Endothelial cell of hepatic sinusoid (primary cell): Measurements from ENCODE around the gene BNIP3.
"Not testable (repeated sequence)": the region's sequence is repeated elsewhere in the genome, so short reads cannot be mapped to it uniquely, and the experiment has no call there.

Experiments
- in situ Hi-C: cut with HindIII; loops from 2 replicates; pipeline ENCODE4 v1.10.0; 2017; ENCODE audit warnings: low sequenced_read_pairs

Gene BNIP3

DNA sequence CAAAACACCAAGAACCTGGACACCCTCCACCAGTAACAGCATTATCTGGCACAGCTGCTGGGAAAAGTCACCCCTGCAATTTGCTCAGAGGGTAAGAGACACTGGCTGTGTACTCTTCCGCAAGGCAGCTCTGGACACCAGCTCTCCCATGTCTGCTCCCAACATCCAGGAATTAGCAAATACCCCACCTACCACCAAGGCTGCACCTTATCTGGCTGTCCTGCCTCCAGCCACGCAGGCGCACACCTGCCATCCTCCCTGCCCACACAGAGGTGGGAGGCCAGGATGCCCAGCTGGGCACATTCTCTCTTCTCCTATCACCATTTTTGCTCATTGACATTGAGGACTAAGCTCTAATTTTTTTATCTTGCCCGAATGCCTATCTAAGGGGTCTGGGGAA is 20.3 kb upstream of the BNIP3 start:
- in situ Hi-C loops: no loop called here

DNA sequence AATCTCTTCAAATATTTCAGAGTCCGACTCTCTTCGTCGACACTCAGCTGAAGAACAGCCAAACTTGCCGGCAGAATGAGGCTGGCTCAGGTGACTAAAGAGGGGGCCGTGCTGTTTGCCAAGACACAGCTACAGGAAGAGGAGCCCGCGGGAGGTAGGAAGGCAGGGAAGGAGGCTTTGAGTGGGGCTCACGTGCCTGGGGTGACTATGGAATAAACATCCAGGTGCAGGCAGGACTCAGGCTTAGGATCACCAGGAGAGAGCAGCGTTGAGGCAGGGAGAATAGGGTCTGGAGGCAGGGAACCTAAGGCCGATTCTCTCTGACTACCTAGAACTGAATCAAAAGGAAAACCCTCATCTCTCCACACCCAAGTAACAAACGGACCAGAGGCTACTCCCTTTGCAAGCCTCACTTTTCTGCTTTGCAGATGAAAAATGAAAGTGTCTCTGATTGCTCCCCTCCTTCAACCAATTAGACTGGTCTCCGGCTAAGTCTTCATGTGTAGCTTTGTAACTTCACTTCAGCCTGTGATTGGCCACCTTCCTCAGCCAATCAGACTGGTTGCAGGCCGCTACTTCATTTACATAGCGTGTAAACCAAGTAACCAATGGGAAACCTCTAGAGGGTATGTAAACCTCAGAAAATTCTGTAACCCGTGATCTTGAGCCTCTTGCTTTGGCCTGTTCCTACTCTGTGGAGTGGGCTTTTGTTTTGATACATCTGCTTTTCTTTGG is 19.7 kb upstream of the BNIP3 start:
- in situ Hi-C loops: no loop called here

GRCh38 chr10:131998845-131999681 is 17.3 kb upstream of the BNIP3 start:
- in situ Hi-C loops: no loop called here

DNA sequence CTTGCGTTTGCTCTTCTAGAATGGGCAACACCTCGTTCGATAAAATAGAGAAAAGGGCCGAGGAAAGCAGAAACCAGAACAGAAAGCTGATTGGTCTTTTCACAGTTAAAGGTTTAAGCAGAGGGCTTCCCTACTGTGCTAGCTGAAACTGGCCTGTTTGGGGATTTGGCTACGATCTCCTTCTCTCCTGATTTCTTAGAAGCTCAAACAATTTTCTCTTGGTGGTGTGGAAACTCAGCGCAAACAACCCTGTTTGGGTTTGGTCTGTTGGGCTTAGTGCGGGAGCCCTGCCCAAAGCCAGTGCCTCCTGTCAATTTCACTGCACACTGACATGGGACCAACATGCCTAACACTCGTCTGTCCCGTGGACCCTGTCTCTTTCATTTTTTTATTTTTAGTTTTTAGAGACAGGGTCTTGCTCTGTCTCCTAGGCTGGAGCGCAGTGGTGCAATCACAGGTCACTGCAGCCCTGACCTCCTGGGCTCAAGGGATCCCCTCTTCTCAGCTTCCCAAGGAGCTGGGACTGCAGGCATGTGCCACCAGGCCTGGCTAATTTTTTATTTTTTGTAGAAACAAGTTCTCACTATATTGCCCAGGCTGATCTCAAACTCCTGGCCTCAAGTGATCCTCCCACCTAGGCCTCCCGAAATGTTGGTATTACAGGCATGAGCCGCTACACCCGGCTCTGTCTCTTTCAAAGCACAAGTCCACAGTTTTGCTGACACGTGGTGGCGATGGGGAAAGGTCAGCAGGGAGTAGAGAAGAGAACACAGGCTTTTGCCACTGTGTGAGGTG is 16.5 kb upstream of the BNIP3 start:
- in situ Hi-C loops: no loop called here

DNA sequence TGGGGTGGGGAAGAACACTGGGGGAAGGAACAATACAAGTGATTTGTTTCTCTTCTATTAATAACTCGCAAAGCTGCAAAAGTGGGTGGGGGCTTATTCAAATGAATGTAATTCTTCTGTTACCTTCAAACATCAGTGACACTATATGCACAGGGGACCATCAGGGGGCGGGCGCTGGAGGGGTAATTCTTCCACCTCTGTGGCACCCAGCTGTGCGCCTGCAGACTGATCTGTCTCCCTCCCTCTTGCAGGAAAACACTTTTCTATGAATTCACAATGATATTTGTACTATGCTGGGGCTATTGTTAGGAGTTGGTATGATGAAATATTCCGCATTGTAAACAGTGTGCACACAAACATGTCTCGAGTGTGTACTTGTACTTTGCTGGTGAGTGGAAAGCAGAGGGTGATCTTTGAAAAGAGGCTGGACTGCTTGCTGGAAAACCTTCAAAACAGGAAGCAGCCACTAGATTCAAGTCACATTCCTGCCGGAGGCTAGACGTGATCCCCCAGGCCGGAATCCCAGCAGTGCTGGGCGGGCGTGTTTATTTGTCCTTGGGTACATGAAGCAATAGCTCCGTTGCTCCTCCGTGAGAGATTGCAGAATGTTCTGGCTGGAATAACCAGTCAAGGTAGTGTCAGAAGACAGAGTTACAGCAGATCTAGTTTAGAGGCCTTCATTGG is 15.8 kb upstream of the BNIP3 start:
- in situ Hi-C loops: no loop called here

DNA sequence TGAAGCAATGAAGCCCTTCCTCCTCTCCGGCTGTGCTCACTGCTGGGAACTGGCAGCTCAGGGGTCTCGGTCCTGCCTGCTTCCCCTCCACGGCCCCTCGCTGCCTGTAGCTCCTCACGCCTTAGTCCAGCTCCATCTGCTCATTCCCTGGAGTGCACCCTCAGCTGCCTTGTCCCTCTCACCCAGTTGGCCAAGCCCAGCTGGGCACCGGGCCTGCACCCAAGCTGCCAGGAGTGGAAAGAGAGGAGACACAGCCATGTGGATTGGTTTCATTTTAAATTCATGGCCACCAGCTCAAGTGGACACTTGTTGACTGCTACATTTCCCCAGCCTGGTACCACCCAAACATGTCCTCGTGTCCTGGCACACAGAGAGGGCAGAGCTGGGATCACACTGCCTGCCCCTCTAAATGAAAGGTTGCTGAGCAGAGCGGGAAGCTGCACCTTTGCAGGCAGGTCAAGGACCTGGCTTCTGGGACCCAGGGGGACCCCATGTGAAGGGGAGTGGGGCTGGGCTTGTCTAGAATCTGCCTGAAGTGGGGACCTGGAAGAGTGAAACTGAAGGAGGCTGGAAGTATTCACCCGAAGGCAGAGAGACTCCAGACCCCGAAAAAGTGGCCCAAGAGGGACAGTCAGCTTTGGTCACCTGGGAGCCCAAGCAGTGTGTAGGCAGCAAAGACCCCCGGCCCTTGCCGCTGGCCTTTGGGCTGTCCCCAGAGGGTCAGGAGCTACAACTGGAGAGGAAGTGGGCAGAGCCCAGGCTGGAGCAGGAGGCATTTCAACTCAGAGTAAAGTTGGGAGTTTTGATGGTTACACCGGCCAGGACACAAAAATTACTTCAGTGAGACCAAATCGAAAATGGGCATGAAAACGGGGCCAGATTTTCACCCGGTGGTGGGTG is 15.0 kb upstream of the BNIP3 start:
- in situ Hi-C loops: no loop called here

- in situ Hi-C loops: no loop called here
Measured at GRCh38 chr10:131994435-131994834, 12.7 kb upstream of the BNIP3 start.

DNA sequence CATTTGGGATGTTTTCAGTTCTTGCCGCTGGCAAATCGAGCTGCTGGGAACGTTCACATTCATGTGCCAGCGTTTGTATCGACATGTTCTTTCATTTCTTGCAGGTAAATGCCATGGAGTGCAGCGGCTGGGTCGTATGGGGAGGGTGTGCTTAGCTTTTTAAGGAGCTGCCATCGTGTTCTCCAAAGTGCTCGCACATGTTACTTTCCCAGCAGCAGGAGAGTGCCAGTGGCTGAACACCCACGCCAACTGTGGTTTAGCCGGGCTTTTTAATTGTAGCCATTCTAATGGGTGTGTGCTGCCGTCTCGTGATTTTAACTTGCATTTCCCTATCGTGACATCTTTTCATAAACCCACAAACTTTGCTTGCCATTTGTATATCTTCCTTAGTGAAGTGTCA is 11.6 kb upstream of the BNIP3 start:
- in situ Hi-C loops: no loop called here

DNA sequence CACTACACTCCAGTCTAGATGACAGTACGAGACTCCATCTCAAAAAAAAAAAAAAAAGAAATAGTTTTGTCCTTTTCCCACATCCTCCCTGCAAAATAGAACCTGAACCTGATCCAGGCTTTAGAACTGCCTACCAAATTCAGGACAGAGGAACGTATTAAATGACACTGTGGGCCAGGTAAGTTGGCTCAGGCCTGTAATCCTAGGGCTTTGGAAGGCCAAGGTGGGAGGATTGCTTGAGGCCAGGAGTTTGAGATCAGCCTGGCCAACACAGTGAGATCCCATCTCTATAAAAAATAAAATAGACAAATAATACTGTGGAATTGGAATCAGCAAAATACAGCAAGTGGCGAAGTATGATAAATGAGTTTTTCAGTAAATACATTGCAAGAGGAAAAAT is 10.0 kb upstream of the BNIP3 start:
- in situ Hi-C loops: no loop called here

GRCh38 chr10:131987786-131988185 is 6.1 kb upstream of the BNIP3 start:
- in situ Hi-C loops: not testable (repeated sequence)

DNA sequence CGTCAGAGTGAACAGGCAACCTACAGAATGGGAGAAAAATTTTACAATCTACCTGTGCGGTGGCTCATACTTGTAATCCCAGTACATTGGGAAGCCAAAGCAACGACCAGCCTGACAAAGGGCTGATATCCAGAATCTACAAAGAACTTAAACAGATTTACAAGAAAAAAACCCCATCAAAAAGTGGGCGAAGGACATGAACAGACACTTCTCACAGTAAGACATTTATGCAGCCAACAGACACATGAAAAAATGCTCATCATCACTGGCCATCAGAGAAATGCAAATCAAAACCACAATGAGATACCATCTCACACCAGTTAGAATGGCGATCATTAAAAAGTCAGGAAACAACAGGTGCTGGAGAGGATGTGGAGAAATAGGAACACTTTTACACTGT is 5.6 kb upstream of the BNIP3 start:
- in situ Hi-C loops: not testable (repeated sequence)

GRCh38 chr10:131986851-131987250 is 5.1 kb upstream of the BNIP3 start:
- in situ Hi-C loops: not testable (repeated sequence)

DNA sequence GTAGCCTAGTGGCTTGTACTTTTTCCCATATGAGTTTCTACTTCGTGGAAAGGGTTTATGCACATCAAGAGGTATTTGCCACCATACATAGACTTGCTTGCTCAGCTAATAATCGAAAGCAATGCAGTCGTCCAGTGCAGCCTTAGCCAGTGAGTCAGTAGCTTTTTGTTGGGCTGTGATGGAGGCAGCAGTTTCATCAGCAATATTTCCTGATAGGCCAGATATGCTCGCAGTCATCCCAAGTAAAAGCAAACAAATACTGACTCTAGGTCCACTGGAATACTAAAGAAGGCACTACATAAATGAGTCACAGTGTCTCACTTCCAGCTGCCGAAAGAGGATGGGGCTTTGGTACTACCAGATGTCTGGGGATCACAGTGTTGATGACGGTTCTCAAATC is 2.1 kb upstream of the BNIP3 start:
- in situ Hi-C loops: loop anchor here (5.0 kb wide), 2 partner anchors 36 to 76 kb away; no protein-coding TSS in a partner anchor

DNA sequence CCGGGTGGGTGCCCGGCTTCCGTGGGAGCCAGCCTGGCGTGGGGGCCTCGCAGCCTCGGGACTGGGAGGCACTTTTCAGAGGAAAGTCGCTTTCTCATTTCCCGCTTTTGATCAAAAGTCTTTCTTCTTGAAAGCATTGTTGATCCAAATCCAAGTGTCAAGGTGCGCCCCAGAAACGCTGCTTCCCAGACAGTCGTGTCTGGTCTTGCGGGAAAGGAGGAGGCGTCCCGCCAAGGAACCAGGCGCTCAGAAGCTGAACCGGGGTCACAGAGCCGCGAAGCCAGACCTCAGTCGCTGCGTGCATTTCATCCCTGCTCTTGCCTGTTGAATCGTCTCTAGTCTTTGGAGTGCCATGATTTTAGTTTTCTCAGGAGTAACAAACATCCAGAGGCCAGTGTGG is 1.1 kb upstream of the BNIP3 start:
- in situ Hi-C loops: loop anchor here (5.0 kb wide), 2 partner anchors 35 to 75 kb away; no protein-coding TSS in a partner anchor

DNA sequence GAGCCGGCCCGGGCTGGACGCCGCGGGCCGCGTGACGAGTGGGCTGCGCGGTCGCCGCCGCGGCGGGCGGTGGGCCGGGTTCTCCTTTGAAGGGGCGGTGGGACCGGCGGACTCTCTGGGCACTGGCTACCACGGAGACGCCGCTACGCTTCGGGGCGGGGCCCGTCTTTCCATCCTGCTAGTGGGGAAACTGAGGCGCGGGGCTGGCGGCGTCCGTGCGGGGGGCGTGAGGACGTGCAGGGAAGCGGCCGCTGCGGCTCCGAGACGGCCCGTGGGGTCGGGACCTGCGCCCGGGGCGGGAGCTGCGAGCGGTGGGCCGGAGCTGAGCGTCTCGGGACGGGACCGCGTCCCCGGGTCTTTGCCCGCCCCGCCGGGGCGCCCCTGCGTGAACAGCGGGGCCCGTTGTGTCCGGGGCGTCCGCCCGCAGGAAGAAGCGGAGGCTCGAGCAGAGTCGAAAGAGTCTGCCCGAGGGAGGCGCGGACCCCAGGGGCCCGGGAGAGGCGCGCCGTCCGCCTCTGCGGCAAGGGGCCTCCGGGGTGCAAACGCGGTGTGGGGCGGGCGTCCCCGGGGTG is 548 bp upstream of the BNIP3 start:
- in situ Hi-C loops: loop anchor here (5.0 kb wide), 2 partner anchors 35 to 75 kb away; no protein-coding TSS in a partner anchor

GRCh38 chr10:131980761-131981428 is 828 bp downstream of the BNIP3 start:
- in situ Hi-C loops: loop anchor here (5.0 kb wide), 2 partner anchors 34 to 74 kb away; no protein-coding TSS in a partner anchor

DNA sequence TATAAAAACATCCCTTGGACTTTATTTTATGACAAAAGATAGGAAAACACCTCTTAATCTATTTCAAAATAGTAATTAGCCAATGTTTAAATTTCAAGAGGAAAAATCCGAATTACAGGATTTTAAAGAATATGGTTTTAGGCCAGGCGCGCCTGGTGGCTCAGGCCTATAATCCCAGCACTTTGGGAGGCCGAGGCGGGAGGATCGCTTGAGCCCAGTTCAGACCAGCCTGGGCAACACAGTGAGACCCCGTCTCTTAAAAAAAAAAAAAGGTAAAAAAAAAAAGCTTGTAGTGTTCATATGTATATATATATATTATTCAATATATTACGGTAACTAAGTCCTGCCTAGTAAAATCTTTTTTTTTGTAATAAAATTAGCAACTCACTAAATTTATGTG is 1.4 kb downstream of the BNIP3 start:
- in situ Hi-C loops: loop anchor here (5.0 kb wide), 2 partner anchors 33 to 73 kb away; no protein-coding TSS in a partner anchor

DNA sequence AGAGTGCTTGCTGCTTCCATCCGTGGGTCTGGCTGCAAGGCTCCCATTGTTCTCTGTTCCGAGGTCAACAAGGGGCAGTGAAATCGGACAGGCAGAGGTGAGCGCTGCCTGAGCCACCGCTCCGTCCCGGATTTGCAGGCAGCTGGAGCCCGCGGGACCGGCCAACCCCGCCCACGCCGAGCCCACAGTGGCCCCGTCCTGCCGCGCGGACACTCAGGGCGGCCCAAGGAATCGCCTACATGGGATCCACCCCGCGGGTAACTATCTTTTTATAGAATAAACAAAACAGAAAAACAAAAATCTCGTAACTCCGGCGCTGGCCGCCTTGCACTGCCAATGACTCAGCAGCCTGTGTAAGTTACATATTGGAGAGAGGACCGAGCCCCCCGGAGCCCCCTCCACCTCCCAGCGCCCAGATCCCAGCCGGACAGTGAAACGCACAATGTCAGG is 1.9 kb downstream of the BNIP3 start:
- in situ Hi-C loops: loop anchor here (5.0 kb wide), 2 partner anchors 33 to 73 kb away; no protein-coding TSS in a partner anchor
